Thyroid gland (tissue), 4 donors: ENCODE data around the gene ACAP2. TPM values are rescaled to one million over a fixed set of nuclear protein-coding genes. Genes with fewer than 3 reads are reported as not detected.
"Not testable (repeated sequence)": the region's sequence is repeated elsewhere in the genome, so short reads cannot be mapped to it uniquely, and the experiment has no call there.

ENCODE experiments used
- DNase-seq, 2 donors: peaks; one replicate each; pipeline ENCODE4 v3.0.0-alpha.2; 2019
- H3K27ac ChIP-seq, 3 donors: fragments of 200-600 bp; sonication (generic); 1 replicate in 2 of 3; 2 replicates in 1 of 3; pipeline ENCODE4 v1.5.1; 2016 to 2019; ENCODE audit warnings: mild to moderate bottlenecking in 1 of 3, moderate library complexity in 1 of 3
- H3K27me3 ChIP-seq: fragments of 200-600 bp; sonication (generic); one replicate; pipeline ENCODE4 v1.5.1; 2019
- H3K36me3 ChIP-seq, 2 donors: fragments of 200-600 bp; sonication (generic); one replicate each; pipeline ENCODE4 v1.5.1; 2016 to 2019
- H3K4me1 ChIP-seq, 2 donors: fragments of 200-600 bp; sonication (generic); one replicate each; pipeline ENCODE4 v1.5.1; 2017 to 2019
- H3K4me3 ChIP-seq, 3 donors: fragments of 200-600 bp; sonication (generic); replicated peaks in 1 of 3; 1 replicate in 2 of 3; 2 replicates in 1 of 3; pipeline ENCODE4 v1.5.1; 2016; ENCODE audit warnings: mild to moderate bottlenecking in 1 of 3
- H3K9me3 ChIP-seq: fragments of 200-600 bp; sonication (generic); one replicate; pipeline ENCODE4 v1.5.1; 2017
- POLR2A ChIP-seq, 2 donors: fragments of 450-650 bp; IDR thresholded peaks; one replicate each; pipeline ENCODE4 v1.6.1; 2017; ENCODE audit warnings: antibody characterized with exemption in 2 of 2, mild to moderate bottlenecking in 2 of 2, moderate library complexity in 1 of 2
- WGBS, 2 donors: methylation state at CpG; one replicate each; pipeline ENCODE4 v1.1.5; 2017; 5-methylcytosine and 5-hydroxymethylcytosine counted together
- intact Hi-C: fragments of 100-400 bp; cut with DNase I; formaldehyde crosslinking; loops from one replicate; pipeline ENCODE4 v1.15.1; 2023
- total RNA-seq, 4 donors: library from RNA; depleted of rRNA; stranded (reverse); fragments of >200 nt; gene quantifications; one replicate each; pipeline ENCODE4 v1.2.3, GENCODE V29; 2016
- TF ChIP-seq, protein P1 (sequence below), 6 experiments: fragments of 200-600 bp in 3 of 6; fragments of 450-650 bp in 3 of 6; sonication (generic) in 3 of 6; IDR thresholded peaks; one replicate each; pipeline ENCODE4 v1.5.1; 2016 to 2019; ENCODE audit warnings: antibody characterized with exemption in 6 of 6, mild to moderate bottlenecking in 2 of 6, inconsistent platforms in 1 of 6, moderate library complexity in 1 of 6

Gene ACAP2
- total RNA-seq, 4 donors from 2014 or later: 61.7 to 685 (median 71.3) TPM

DNA sequence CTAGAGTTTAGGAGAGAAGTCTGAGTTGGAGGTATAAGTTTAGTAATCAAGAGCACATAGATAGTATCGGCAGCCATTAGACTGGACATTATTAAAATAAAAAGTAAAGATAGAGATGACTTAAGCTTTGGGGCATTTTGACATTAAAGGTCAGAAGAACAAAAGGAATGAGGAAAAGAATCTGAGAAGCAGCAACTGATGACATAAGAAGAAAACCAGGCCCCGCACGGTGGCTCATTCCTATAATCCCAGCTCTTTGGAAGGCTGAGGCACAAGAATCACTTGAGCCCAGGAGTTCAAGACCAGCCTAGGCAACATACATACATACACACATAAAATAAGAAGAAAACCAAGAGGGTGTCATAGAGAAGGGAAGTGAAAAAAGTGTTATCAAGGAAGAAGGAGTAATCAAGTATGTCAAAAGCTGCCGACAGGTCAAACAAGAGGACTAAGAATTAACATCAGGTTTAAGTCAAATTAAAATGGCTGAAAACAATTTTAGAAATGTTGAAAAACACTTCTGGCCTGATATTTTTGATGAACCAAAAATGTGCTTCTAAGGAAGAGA is 38.9 kb downstream of the ACAP2 start:
- TF ChIP-seq, protein P1, sequence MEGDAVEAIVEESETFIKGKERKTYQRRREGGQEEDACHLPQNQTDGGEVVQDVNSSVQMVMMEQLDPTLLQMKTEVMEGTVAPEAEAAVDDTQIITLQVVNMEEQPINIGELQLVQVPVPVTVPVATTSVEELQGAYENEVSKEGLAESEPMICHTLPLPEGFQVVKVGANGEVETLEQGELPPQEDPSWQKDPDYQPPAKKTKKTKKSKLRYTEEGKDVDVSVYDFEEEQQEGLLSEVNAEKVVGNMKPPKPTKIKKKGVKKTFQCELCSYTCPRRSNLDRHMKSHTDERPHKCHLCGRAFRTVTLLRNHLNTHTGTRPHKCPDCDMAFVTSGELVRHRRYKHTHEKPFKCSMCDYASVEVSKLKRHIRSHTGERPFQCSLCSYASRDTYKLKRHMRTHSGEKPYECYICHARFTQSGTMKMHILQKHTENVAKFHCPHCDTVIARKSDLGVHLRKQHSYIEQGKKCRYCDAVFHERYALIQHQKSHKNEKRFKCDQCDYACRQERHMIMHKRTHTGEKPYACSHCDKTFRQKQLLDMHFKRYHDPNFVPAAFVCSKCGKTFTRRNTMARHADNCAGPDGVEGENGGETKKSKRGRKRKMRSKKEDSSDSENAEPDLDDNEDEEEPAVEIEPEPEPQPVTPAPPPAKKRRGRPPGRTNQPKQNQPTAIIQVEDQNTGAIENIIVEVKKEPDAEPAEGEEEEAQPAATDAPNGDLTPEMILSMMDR (IDR thresholded peaks at IDR 0.05): no peak
- no peak for TF ChIP-seq POLR2A (IDR thresholded peaks at IDR 0.05)
- intact Hi-C loops: no loop called here
- WGBS, 2 donors: 90% methylated on average over 4 of the region's 4 CpGs

GRCh38 chr3:195403244-195403643 is 39.6 kb downstream of the ACAP2 start:
- DNase-seq: no peak
- Histone ChIP-seq H3K27ac (no peak overlapping the region), H3K36me3 (no peaks in the 10 kb centered on the region), H3K4me1 (peaks cover 0 to 5% of the 10 kb centered on the region in 2 donors), H3K4me3 (no peak overlapping the region), H3K27me3 (no peaks in the 10 kb centered on the region), H3K9me3 (no peaks in the 10 kb centered on the region)
- WGBS, 2 donors: 94% methylated on average over 4 of the region's 4 CpGs
- TF ChIP-seq POLR2A (IDR thresholded peaks at IDR 0.05): no peak
- TF ChIP-seq, protein P1 (IDR thresholded peaks at IDR 0.05): no peak
- intact Hi-C loops: no loop called here

More for the DNA sequence above, 38.9 kb downstream of the ACAP2 start:
- no peak overlapping the region for H3K4me3 ChIP-seq
- no peaks in the 10 kb centered on the region for H3K27me3 ChIP-seq
- H3K27ac ChIP-seq: no peak overlapping the region
- DNase-seq: no peak
- H3K4me1 ChIP-seq: peaks cover 5 to 10% of the 10 kb centered on the region in 2 donors
- H3K36me3 ChIP-seq: no peaks in the 10 kb centered on the region
- H3K9me3 ChIP-seq: no peaks in the 10 kb centered on the region

DNA sequence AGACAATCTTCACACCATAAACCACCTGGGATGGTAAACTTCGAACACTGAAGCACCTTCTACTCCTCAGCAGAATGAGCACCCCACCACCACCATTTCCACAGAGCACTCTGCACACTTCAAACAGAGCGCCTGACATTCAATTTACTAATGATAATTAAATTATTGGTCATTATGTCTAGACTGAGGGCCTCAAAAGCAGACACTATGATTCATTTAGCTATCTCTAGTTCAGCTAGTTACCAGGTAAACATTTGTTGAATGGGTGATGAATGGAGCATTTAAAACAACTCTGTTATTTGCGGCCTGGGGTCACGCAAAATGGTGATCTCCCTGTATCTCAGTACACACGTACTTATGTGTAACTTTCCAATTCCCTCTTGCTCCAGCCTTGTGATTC is 40.9 kb downstream of the ACAP2 start:
- whole genome bisulfite sequencing, 2 donors: 85 to 95% methylated on average over 5 of the region's 5 CpGs
- no peak for DNase-seq
- intact Hi-C loops: no loop called here
- H3K27ac ChIP-seq: no peak overlapping the region
- TF ChIP-seq, protein P1 (IDR thresholded peaks at IDR 0.05): no peak
- no peak for TF ChIP-seq POLR2A (IDR thresholded peaks at IDR 0.05)
- no peaks in the 10 kb centered on the region for H3K27me3 ChIP-seq
- no peaks in the 10 kb centered on the region for H3K9me3 ChIP-seq
- no peaks in the 10 kb centered on the region for H3K36me3 ChIP-seq
- H3K4me1 ChIP-seq: peaks cover 3 to 8% of the 10 kb centered on the region in 2 donors
- H3K4me3 ChIP-seq: no peak overlapping the region

DNA sequence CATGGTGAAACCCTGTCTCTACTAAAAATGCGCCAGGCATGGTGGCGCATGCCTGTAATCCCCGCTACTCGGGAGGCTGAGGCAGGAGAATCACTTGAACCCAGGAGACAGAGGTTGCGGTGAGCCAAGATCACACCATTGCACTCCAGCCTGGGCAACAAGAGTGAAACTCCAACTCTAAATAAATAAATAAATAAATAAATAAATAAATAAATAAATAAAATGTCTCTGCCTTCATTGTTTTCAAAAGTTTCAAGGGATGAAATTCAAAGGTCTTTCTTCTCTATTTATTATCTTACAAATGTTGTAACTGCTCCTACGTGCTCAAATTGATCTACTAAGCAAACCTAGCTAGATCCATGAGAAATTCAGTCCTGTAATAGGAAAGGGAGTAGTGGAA is 44.4 kb downstream of the ACAP2 start:
- H3K27ac ChIP-seq, DNase-seq, H3K27me3 ChIP-seq, intact Hi-C loops, H3K36me3 ChIP-seq, H3K9me3 ChIP-seq, H3K4me3 ChIP-seq: not testable (repeated sequence)
- 98% methylated on average over 6 of the region's 6 CpGs for WGBS, 2 donors
- H3K4me1 ChIP-seq: peaks cover 3 to 22% of the 10 kb centered on the region in 2 donors

DNA sequence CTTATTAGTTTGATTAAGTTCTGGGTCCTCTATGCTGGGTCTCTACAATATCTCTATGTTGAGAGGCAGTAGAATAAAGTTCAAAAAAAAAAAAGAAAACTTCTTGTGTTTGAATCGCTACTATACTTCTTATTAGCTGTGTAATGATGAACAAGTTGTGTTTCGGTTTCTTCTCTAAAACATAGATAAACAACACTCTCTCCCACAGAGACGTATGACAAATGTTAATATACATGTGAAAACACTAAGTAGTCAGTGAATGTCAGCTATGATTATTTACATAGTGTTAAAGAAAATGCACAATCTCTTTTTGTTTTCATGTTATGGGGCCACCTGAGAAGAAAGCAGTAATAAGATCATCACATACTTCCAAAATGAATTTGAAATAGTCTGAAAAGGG is 45.3 kb downstream of the ACAP2 start:
- no peak for DNase-seq
- Histone ChIP-seq H3K27me3 (no peaks in the 10 kb centered on the region), H3K4me1 (peaks cover 3 to 22% of the 10 kb centered on the region in 2 donors), H3K4me3 (no peak overlapping the region), H3K9me3 (no peaks in the 10 kb centered on the region), H3K36me3 (no peaks in the 10 kb centered on the region), H3K27ac (no peak overlapping the region)
- intact Hi-C loops: no loop called here
- TF ChIP-seq POLR2A (IDR thresholded peaks at IDR 0.05): no peak
- TF ChIP-seq, protein P1 (IDR thresholded peaks at IDR 0.05): no peak
- 84 to 89% methylated on average over 3 of the region's 3 CpGs for WGBS, 2 donors
